Measurements from ENCODE around the gene TMEM245. TPM values are rescaled to one million over a fixed set of nuclear protein-coding genes. Genes with fewer than 3 reads are reported as not detected.

Gene TMEM245
- total and polyA plus RNA-seq, 2 donors (not counting 3 experiments of a cell fraction or from before 2014, with no cell fraction given): 44.2 to 48.0 TPM

GRCh38 chr9:109108318-109108717 is 11.4 kb downstream of the TMEM245 start:
- peak; percentile 53 for DNase-seq (ENCODE audit: low read depth, low spot score)

More at GRCh38 chr9:109108318-109108717, 11.4 kb downstream of the TMEM245 start:
- no TSS peak for BruUV-seq (replicated peaks)
- no peaks in the 10 kb centered on the region for H3K27me3 ChIP-seq (ENCODE audit: control insufficient read depth in 2 of 2, insufficient read depth in 2 of 2, low read length in 2 of 2)
- peaks cover 52% of the 10 kb centered on the region for H3K4me1 ChIP-seq (ENCODE audit: control insufficient read depth, extremely low read depth, insufficient read depth, low read length)
- H3K9ac ChIP-seq (replicated peaks; ENCODE audit: extremely low read depth, insufficient read depth, low read length): peak overlapping the region; percentile 36
- H3K27ac ChIP-seq (ENCODE audit: insufficient read depth, low read depth, low read length): peak overlapping the region; percentile 55
- H3K79me2 ChIP-seq (ENCODE audit: control insufficient read depth, insufficient read depth, low read length): peaks cover 75% of the 10 kb centered on the region
- intact Hi-C loops (cut with micrococcal nuclease) (loop anchor here (10.0 kb wide), 1 partner anchor 1824 kb away; the partner anchor contains the start of gene RAD23B), dilution Hi-C loops (cut with MboI; ENCODE audit: extremely low pct_ligation_motif_present, low sequenced_read_pairs) (no loop called here)
- ChIA-PET POLR2A (interaction anchor here (2.0 kb wide), 1 partner anchor 11 kb away, joined by 8 read pairs; the partner anchor contains the start of gene TMEM245), CTCF (interaction anchor here (1.2 to 2.8 kb wide), 4 partner anchors 10 to 75 kb away, joined by 5 to 16 read pairs (median 9); partner anchors contain the start of gene TMEM245)
- no peaks in the 10 kb centered on the region for H4K20me1 ChIP-seq (replicated peaks; ENCODE audit: control insufficient read depth, extremely low read depth, insufficient read depth, low read length)
- no peaks in the 10 kb centered on the region for H3K9me3 ChIP-seq (replicated peaks; ENCODE audit: control insufficient read depth, insufficient read depth, low read length)
- H3K4me2 ChIP-seq (ENCODE audit: insufficient read depth, low read length): peak overlapping the region; percentile 80
- H2AFZ ChIP-seq (ENCODE audit: low read depth, low read length): no peak overlapping the region
- TF ChIP-seq GATA2 (IDR thresholded peaks at IDR 0.05; ENCODE audit: insufficient read depth, insufficient read length, low read depth, low read length): no peak
- TF ChIP-seq FOS (IDR thresholded peaks at IDR 0.05; ENCODE audit: borderline replicate concordance, insufficient read depth, low read length): no peak
- TF ChIP-seq, protein P1, sequence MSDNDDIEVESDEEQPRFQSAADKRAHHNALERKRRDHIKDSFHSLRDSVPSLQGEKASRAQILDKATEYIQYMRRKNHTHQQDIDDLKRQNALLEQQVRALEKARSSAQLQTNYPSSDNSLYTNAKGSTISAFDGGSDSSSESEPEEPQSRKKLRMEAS (IDR thresholded peaks at IDR 0.05; ENCODE audit: insufficient read depth, insufficient read length): no peak
- TF ChIP-seq JUN (IDR thresholded peaks at IDR 0.05; ENCODE audit: borderline replicate concordance, insufficient read depth, insufficient read length, low read depth): no peak
- no peak for TF ChIP-seq POLR2AphosphoS5 (IDR thresholded peaks at IDR 0.05; ENCODE audit: insufficient read depth, low read depth, low read length)
- no peak for TF ChIP-seq POLR2A (IDR thresholded peaks at IDR 0.05; ENCODE audit: low read depth, low read length)
- no peak for TF ChIP-seq EZH2 (IDR thresholded peaks at IDR 0.05; ENCODE audit: borderline replicate concordance, low read depth, low read length, severe bottlenecking)
- TF ChIP-seq, protein P2, sequence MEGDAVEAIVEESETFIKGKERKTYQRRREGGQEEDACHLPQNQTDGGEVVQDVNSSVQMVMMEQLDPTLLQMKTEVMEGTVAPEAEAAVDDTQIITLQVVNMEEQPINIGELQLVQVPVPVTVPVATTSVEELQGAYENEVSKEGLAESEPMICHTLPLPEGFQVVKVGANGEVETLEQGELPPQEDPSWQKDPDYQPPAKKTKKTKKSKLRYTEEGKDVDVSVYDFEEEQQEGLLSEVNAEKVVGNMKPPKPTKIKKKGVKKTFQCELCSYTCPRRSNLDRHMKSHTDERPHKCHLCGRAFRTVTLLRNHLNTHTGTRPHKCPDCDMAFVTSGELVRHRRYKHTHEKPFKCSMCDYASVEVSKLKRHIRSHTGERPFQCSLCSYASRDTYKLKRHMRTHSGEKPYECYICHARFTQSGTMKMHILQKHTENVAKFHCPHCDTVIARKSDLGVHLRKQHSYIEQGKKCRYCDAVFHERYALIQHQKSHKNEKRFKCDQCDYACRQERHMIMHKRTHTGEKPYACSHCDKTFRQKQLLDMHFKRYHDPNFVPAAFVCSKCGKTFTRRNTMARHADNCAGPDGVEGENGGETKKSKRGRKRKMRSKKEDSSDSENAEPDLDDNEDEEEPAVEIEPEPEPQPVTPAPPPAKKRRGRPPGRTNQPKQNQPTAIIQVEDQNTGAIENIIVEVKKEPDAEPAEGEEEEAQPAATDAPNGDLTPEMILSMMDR (IDR thresholded peaks at IDR 0.05; ENCODE audit: extremely low read depth in 1 of 2, insufficient read depth in 1 of 2, low read depth in 1 of 2, low read length in 2 of 2): no peak
- no peak for TF ChIP-seq MYC (IDR thresholded peaks at IDR 0.05; ENCODE audit: low read depth, low read length)
- no peaks in the 10 kb centered on the region for H3K9me1 ChIP-seq (replicated peaks; ENCODE audit: control insufficient read depth, extremely low read depth, insufficient read depth, low read length)
- H3K4me3 ChIP-seq (replicated peaks in 1 of 3; ENCODE audit: insufficient read depth in 1 of 3, low read depth in 1 of 3, low read length in 3 of 3): peak overlapping the region in 1 of 3 experiments; percentile 21
- no peaks in the 10 kb centered on the region for H3K36me3 ChIP-seq (ENCODE audit: control insufficient read depth in 2 of 2, extremely low read depth in 1 of 2, insufficient read depth in 2 of 2, low read length in 2 of 2)
- FAIRE-seq: no peak
